Osteoblast (primary cell): Measurements from ENCODE around the gene MAPK9. TPM values are rescaled to one million over a fixed set of nuclear protein-coding genes. Genes with fewer than 3 reads are reported as not detected.

Experiments used
- DNase-seq: peaks from one replicate; pipeline ENCODE4 v3.0.0; 2011; ENCODE audit warnings: low spot score, mixed read lengths; ENCODE audit not compliant: insufficient read length; ENCODE audit errors: missing footprints
- H2AFZ ChIP-seq: 2 replicates; pipeline ENCODE4 v1.6.0; 2011; ENCODE audit warnings: mild to moderate bottlenecking, low read length
- H3K27ac ChIP-seq: 2 replicates; pipeline ENCODE4 v1.5.1; 2011; ENCODE audit warnings: mild to moderate bottlenecking, low read depth, low read length, moderate library complexity
- H3K27me3 ChIP-seq: 2 replicates; pipeline ENCODE4 v1.6.0; 2012; ENCODE audit warnings: mild to moderate bottlenecking, control low read depth, inconsistent platforms, low read length, moderate library complexity; ENCODE audit not compliant: insufficient read depth
- H3K36me3 ChIP-seq: 2 replicates; pipeline ENCODE4 v1.5.1; 2011; ENCODE audit warnings: mild to moderate bottlenecking, low read length, control low read depth, moderate library complexity; ENCODE audit not compliant: insufficient read depth
- H3K4me1 ChIP-seq: 2 replicates; pipeline ENCODE4 v1.5.1; 2011; ENCODE audit warnings: mild to moderate bottlenecking, low read length, control low read depth, moderate library complexity; ENCODE audit not compliant: insufficient read depth
- H3K4me2 ChIP-seq: 2 replicates; pipeline ENCODE4 v1.6.0; 2011; ENCODE audit warnings: mild to moderate bottlenecking, low read length; ENCODE audit not compliant: insufficient read depth
- H3K4me3 ChIP-seq: fragments of 200-600 bp; sonication (generic); 3 replicates; pipeline ENCODE4 v1.5.1; 2012; ENCODE audit warnings: mild to moderate bottlenecking, low read length, inconsistent platforms; ENCODE audit not compliant: insufficient read depth
- H3K79me2 ChIP-seq: 2 replicates; pipeline ENCODE4 v1.6.0; 2012; ENCODE audit warnings: mild to moderate bottlenecking, low read length, control low read depth, inconsistent platforms; ENCODE audit not compliant: insufficient read depth
- H3K9me3 ChIP-seq: 2 replicates; pipeline ENCODE4 v1.5.1; 2011; ENCODE audit warnings: low read depth, low read length, control low read depth
- H4K20me1 ChIP-seq: 2 replicates; pipeline ENCODE4 v1.6.0; 2012; ENCODE audit warnings: mild to moderate bottlenecking, low read length, control low read depth; ENCODE audit not compliant: insufficient read depth
- total RNA-seq: library from RNA; depleted of rRNA; stranded (reverse); fragments of >200 nt; gene quantifications from 2 replicates; pipeline ENCODE4 v1.2.3, GENCODE V29; 2012
- TF ChIP-seq, protein P1 (sequence below): IDR thresholded peaks from 2 replicates; pipeline ENCODE4 v1.5.1; 2011; ENCODE audit warnings: mild to moderate bottlenecking, low read depth, low read length, moderate library complexity; ENCODE audit errors: extremely low read depth

MAPK9 gene
- total RNA-seq, 1 donor = 31.8 TPM

DNA sequence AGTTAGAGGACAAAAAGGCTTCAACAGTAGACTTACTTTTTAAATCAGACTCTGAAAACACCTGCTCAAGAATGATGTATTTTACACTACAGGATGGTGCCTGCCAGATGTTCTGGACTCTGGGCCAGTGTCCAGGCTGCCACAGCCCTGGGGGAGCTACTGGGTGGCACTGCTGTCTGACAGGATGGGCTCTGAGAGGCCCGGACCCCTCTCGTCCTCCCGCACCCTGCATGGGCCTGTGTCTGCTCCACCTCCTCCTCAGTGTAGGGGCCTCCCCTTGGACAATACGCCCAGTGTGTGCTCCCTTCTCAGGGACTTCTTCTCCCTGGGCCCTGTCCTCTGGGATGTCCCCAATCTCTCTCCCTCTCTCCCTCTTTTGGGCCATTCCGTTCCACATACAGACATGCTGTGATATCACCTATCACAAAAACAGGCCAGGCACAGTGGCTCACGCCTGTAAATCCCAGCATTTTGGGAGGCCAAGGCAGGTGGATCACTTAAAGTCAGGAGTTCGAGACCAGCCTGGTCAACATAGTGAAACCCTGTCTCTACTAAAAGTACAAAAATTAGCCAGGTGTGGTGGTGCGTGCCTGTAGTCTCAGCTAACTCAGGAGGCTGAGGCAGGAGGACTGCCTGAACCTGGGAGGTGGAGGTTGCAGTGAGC is 37.9 kb upstream of the MAPK9 start:
- H2AFZ ChIP-seq = no peak overlapping the region
- H3K27ac ChIP-seq = peak overlapping the region; percentile 88
- no peak overlapping the region for H3K4me3 ChIP-seq
- H3K36me3 ChIP-seq = peaks cover 52% of the 10 kb centered on the region
- no peaks in the 10 kb centered on the region for H3K27me3 ChIP-seq
- H3K9me3 ChIP-seq = no peaks in the 10 kb centered on the region
- no peak for DNase-seq
- TF ChIP-seq, protein P1, sequence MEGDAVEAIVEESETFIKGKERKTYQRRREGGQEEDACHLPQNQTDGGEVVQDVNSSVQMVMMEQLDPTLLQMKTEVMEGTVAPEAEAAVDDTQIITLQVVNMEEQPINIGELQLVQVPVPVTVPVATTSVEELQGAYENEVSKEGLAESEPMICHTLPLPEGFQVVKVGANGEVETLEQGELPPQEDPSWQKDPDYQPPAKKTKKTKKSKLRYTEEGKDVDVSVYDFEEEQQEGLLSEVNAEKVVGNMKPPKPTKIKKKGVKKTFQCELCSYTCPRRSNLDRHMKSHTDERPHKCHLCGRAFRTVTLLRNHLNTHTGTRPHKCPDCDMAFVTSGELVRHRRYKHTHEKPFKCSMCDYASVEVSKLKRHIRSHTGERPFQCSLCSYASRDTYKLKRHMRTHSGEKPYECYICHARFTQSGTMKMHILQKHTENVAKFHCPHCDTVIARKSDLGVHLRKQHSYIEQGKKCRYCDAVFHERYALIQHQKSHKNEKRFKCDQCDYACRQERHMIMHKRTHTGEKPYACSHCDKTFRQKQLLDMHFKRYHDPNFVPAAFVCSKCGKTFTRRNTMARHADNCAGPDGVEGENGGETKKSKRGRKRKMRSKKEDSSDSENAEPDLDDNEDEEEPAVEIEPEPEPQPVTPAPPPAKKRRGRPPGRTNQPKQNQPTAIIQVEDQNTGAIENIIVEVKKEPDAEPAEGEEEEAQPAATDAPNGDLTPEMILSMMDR = no peak
- no peaks in the 10 kb centered on the region for H4K20me1 ChIP-seq
- H3K79me2 ChIP-seq = no peaks in the 10 kb centered on the region
- peak overlapping the region; percentile 71 for H3K4me2 ChIP-seq
- H3K4me1 ChIP-seq = peaks cover 46% of the 10 kb centered on the region

DNA sequence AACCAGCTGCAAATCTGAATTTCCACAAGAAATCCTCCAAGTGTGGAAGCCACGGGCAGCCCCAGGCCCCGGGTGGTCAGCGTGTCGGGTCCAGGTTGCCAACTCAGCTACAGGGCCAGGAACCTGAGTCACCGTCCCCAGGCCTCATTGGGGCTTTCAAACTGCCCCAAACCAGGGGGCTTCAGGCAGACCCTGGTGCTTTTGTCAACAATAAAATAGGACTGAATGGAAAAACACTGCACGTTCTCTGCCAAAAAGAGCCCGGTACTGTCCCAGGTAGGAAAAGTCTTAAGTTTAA is 37.2 kb upstream of the MAPK9 start:
- Histone ChIP-seq H3K36me3 (peaks cover 46% of the 10 kb centered on the region), H3K4me2 (no peak overlapping the region), H3K4me1 (peaks cover 44% of the 10 kb centered on the region), H3K79me2 (no peaks in the 10 kb centered on the region), H2AFZ (no peak overlapping the region), H3K27ac (peak overlapping the region; percentile 88), H3K9me3 (no peaks in the 10 kb centered on the region), H4K20me1 (no peaks in the 10 kb centered on the region), H3K4me3 (no peak overlapping the region), H3K27me3 (no peaks in the 10 kb centered on the region)
- TF ChIP-seq, protein P1 = no peak
- no peak for DNase-seq

DNA sequence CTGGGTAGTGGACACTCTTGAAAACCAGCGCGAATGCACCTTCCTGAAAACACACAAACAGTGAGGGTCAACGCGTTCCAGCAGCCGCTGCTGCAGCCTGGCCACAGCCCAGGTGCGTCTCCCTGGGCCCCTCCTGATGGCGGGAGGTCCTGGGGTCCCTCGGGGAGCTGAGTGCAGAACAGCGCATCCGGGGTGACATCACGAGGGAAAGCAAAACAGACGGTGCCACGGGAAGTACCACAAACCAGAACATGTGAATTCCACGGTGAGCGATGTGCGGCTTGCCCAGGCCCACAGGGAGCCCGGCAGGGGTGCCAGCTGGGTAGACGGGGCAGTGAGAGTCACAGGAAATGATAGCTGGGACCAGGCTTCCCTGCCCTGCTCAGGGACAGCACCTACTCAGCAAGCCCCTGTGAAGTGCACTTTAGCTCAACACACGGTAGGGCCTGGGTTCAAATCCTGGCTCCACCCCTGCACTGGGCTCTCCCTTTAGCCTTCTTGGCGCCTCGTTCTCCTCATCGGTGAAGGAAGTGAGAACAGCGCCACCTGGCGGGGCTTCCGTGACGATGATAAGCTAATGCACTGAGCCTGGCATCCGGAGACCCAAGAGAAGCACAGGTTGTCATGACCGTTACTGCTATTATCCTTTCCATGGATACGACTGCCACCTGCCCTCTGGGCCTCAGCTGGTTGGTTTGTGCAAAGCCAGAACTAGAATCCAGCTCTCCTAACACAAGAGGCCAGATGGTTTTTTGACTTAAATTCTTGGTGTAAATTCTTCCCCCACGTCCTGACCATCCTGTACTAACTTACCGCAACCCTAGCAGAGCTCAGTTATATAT is 36.6 kb upstream of the MAPK9 start:
- Histone ChIP-seq H3K4me3 (no peak overlapping the region), H4K20me1 (no peaks in the 10 kb centered on the region), H2AFZ (no peak overlapping the region), H3K27me3 (no peaks in the 10 kb centered on the region), H3K27ac (peak overlapping the region; percentile 88), H3K4me2 (no peak overlapping the region), H3K4me1 (peaks cover 44% of the 10 kb centered on the region), H3K79me2 (no peaks in the 10 kb centered on the region), H3K9me3 (no peaks in the 10 kb centered on the region), H3K36me3 (peaks cover 51% of the 10 kb centered on the region)
- DNase-seq = peak; percentile 92
- TF ChIP-seq, protein P1 = peak; percentile 79

DNA sequence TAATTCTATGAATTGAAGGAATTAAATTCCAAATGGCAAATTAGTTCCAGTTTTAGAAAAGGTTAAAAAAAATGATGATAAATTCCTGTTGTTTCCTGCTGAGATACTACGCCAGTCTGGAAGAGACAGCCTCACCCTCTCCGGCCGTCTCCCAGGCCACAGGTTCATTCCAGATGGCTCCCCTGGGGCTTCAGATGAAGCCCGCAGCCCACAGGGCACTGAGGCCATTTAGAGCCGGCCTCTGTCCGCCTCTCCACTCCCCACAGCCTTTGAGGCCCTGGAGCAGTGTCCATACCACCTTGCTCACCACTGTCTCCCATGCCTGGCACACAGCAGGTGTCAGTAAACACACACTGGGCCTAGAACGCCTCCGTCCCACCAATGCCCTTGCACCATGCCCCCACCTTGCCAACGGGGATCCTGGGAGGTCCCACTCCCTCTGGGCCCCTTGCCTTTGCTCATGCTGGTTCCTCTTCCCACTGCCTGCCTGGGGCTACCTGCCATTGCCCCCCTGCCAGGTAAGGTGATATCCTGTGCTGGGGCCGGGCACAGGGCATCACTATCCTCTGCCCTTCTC is 35.2 kb upstream of the MAPK9 start:
- no peak for DNase-seq
- no peak overlapping the region for H2AFZ ChIP-seq
- no peak overlapping the region for H3K27ac ChIP-seq

More for the DNA sequence above, 35.2 kb upstream of the MAPK9 start:
- Histone ChIP-seq H3K27me3 (no peaks in the 10 kb centered on the region), H4K20me1 (no peaks in the 10 kb centered on the region), H3K4me1 (peaks cover 35% of the 10 kb centered on the region), H3K9me3 (no peaks in the 10 kb centered on the region), H3K4me3 (no peak overlapping the region), H3K79me2 (no peaks in the 10 kb centered on the region), H3K36me3 (peaks cover 62% of the 10 kb centered on the region), H3K4me2 (no peak overlapping the region)
- TF ChIP-seq, protein P1 = no peak
